Ovary (tissue), 3 donors: Measurements from ENCODE around the gene OAS3.

Experiments used
- CTCF ChIP-seq, 3 donors: fragments of 450-650 bp in 2 of 3; fragments of 200-600 bp in 1 of 3; IDR thresholded peaks; one replicate each; pipeline versions ENCODE4 v1.5.1 to v1.8.0; 2016 to 2022; ENCODE audit warnings: antibody characterized with exemption in 3 of 3, mild to moderate bottlenecking in 1 of 3
- EP300 ChIP-seq: sonication (generic); formaldehyde crosslinking; IDR thresholded peaks from one replicate; pipeline ENCODE4 v1.6.1; 2017; ENCODE audit warnings: antibody characterized with exemption
- POLR2A ChIP-seq: fragments of 450-650 bp; IDR thresholded peaks from one replicate; pipeline ENCODE4 v1.6.1; 2017; ENCODE audit warnings: antibody characterized with exemption, mild to moderate bottlenecking, moderate library complexity
- donor health status: DM: no; HTN: no; CAD: no.

GRCh38 chr12:112997506-112997905, 59.2 kb downstream of the OAS3 start:
- TF ChIP-seq EP300 (no peak), CTCF (IDR thresholded peaks at IDR 0.05) (no peak), POLR2A (no peak)
